GM20000 (cell line): ENCODE data around the gene OR5T2.
"Not testable (repeated sequence)": the region's sequence is repeated elsewhere in the genome, so short reads cannot be mapped to it uniquely, and the experiment has no call there.

Source experiments
- DNase-seq: peaks from one replicate; pipeline ENCODE4 v3.0.0; 2012; ENCODE audit warnings: low spot score
- CTCF ChIP-seq: IDR thresholded peaks from 2 replicates; pipeline ENCODE4 v1.5.1; 2012; ENCODE audit warnings: mild to moderate bottlenecking, control low read depth; ENCODE audit errors: extremely low read depth, missing control alignments

OR5T2 gene

GRCh38 chr11:56234155-56234554, at the start of gene OR5T2:
Gene OR5T2, minus strand, starts transcription at chr11:56234255. Its CDS starts 1,193 bp downstream, at chr11:56233062.
- TF ChIP-seq CTCF, result no peak

GRCh38 chr11:56273854-56274253, 39.8 kb upstream of the OR5T2 start, which contains the start of gene OR5T1:
Gene OR5T1, plus strand, starts transcription at chr11:56274154. Its CDS starts 1,485 bp downstream, at chr11:56275639.
- TF ChIP-seq CTCF, result no peak

More at GRCh38 chr11:56234155-56234554, at the start of gene OR5T2:
- no peak for DNase-seq

GRCh38 chr11:56271092-56271491, 37.0 kb upstream of the OR5T2 start:
- TF ChIP-seq CTCF, result no peak
- DNase-seq, result no peak

More at GRCh38 chr11:56273854-56274253, 39.8 kb upstream of the OR5T2 start, which contains the start of gene OR5T1:
- DNase-seq, result no peak

- no peak for TF ChIP-seq CTCF
- no peak for DNase-seq
Measured at GRCh38 chr11:56251954-56252353, 17.9 kb upstream of the OR5T2 start, which contains the start of gene OR5T3. Gene OR5T3, plus strand, starts transcription at chr11:56252254. Its CDS starts 0 bp downstream, at chr11:56252254.

GRCh38 chr11:56219735-56220134, 14.3 kb downstream of the OR5T2 start:
- DNase-seq, result not testable (repeated sequence)

- TF ChIP-seq CTCF, result no peak
- DNase-seq, result no peak
Measured at GRCh38 chr11:56214537-56214936, 19.5 kb downstream of the OR5T2 start.

- no peak for TF ChIP-seq CTCF
- no peak for DNase-seq
Measured at GRCh38 chr11:56207790-56208189, 26.3 kb downstream of the OR5T2 start.

GRCh38 chr11:56197367-56197766, 36.7 kb downstream of the OR5T2 start:
- TF ChIP-seq CTCF, result no peak

More at GRCh38 chr11:56197367-56197766, 36.7 kb downstream of the OR5T2 start:
- DNase-seq, result no peak
